HG03521 (cell line): ENCODE results near the gene HMX2.
A peak's percentile ranks its signal among the peaks of the same experiment; 100 is the strongest.

Experiments used
- ATAC-seq: cut with Tn5 transposase; IDR thresholded peaks from one replicate; pipeline ENCODE4 v1.9.1; 2021; ENCODE audit warnings: mild to moderate bottlenecking, moderate library complexity; ENCODE audit not compliant: unreplicated experiment

Gene HMX2, protein sequence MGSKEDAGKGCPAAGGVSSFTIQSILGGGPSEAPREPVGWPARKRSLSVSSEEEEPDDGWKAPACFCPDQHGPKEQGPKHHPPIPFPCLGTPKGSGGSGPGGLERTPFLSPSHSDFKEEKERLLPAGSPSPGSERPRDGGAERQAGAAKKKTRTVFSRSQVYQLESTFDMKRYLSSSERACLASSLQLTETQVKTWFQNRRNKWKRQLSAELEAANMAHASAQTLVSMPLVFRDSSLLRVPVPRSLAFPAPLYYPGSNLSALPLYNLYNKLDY

DNA sequence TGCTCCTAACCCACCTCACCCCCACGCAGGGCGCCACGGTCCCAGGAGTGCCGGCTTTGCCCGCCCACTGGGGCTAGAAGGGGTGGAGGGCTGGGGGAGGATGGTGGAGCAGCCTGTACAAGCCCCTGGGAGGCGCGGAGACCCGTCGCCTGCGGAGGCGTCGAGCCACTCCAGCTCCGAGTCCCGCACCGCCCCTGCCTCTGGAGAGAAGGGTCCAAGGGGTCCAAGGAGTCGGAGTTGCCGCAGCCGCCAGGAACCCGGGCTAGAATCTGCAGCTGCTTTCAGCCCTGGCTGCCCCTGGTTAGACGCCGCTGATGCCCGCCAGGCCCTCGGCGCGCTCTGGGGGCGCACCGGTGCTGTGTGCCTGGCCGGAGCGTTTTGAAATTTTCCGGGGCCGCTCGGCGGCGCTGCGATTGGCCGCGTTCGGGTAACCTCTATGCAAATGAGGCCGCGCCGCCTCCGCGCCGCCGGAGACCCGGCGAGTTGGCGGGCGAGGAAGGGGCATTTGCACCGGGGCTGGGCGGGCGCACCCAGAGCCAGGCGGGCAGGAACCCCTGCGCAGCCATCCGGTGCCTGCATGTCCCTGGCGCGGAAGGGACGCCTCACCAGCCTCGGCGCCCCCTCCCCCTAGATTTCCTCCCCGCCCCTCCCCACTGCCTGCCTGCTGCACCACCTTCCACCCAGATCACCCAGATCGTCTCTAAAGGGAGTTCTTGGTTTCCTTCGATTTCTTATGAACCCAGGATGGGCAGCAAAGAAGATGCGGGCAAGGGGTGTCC, at the start of gene HMX2:
HMX2 (plus strand) TSS at position 502 of the 779 bp plus-strand sequence; CDS start at position 745, 243 bp downstream.
- ATAC-seq = no peak

DNA sequence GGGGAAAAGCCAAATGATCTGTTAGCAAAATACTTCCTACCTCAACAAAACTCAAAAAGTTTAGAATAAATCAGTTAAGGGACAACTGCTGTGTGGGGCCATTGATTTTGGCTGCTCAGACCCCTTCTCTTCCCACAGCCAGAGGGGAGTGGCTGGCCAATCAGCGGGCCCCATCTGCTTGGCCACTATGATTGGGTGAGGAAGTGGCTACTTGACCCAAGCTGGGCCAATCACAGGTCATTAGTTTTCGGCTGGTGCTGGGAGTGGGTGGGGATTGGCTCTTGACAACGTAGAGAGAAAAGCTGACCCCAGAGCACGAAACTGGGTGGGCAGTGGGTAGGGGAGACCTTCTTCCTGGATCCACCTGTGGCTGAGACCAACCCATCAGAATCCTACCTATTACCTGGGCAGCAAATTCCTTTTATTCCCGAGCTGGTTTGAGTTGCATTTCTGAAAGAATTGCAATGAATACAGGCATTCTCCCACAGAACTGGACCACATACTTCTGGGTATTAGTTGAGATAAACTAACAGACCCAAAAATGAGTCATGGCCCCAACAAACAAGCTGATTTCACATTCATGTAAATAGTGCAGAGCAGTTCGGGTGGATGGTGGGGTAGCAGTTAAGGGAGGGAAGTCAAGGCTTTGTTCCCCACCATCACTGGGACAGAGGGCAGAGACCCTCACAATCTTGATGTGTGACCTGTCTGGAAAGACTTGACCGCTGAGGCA, 47.7 kb upstream of the HMX2 start:
- ATAC-seq = no peak

DNA sequence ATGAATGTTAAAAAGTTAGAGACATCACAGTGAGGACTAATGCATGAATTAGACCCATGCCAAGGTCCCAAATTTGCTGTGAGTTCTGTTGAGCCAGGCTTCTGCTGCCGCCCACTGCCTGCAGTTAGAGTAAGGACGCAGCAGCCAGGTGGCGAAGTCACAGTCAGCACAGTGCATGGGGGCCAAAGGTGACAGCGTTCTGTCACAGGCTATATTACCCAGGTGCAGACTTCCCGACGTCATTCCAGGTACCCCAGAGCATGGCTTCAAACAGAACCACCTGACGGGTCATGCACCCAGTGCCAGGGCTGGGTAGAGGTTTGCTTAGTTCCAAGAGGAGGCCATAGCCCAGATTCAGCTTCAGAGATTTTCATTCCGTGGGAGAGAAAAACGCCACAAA, 46.1 kb upstream of the HMX2 start:
- no peak for ATAC-seq

DNA sequence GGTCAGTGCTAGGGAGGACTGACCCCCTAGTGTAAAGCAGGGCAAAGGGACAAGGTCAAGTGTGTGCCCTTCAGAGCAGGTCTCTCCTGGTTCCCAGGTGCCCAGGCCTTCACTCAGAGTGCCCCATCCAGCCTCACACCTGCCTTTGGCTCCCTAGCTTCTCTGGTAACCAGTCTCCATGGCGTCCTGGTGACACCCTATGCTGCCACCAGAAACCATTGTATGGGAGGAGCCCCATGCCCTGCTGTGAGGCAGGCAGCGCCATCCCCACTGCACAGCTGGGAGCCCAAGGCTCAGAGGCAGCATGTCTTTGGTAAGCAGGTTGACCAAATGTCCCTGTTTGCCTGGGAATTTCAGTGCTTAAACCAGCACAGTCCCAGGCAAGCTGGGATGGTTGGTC, 45.3 kb upstream of the HMX2 start:
- no peak for ATAC-seq

DNA sequence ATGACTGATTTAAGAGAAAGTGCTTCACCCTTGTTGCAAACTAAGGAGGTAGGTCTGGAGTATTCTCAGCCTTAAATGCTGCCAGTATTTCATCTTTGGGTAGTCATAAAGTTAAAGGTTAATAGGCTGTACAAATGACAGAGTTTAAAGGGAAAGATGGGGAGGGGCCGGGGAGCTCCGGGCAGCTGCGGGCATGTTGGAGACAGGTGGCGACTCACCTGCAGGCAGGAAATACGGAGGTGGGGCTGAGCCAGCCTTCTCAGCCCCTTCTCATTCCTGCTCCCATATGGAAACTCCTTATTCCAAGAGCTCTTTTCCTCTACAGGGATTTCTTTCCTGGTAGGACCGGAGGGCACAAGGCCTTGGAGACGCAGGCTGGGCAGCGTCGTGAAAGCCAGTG, 44.0 kb upstream of the HMX2 start:
- no peak for ATAC-seq

DNA sequence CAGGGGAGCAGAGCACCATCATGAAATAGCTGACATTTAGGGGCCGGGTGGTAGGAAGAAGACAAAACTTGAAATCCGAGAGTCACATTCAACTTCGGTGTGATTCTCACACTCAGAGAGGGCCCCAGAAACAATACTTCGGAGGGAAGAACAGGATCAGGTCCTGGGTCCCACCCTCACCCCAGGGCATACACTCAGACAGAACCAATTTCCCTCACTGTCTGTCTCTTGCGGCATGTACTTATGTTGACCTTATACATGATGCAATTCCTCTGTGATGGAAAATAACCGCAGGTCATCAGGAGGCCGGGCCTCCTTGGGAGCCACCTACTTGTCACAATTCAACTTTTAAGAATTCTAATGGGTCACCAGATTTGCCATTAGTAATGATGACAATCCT, 38.5 kb upstream of the HMX2 start:
- ATAC-seq = no peak

DNA sequence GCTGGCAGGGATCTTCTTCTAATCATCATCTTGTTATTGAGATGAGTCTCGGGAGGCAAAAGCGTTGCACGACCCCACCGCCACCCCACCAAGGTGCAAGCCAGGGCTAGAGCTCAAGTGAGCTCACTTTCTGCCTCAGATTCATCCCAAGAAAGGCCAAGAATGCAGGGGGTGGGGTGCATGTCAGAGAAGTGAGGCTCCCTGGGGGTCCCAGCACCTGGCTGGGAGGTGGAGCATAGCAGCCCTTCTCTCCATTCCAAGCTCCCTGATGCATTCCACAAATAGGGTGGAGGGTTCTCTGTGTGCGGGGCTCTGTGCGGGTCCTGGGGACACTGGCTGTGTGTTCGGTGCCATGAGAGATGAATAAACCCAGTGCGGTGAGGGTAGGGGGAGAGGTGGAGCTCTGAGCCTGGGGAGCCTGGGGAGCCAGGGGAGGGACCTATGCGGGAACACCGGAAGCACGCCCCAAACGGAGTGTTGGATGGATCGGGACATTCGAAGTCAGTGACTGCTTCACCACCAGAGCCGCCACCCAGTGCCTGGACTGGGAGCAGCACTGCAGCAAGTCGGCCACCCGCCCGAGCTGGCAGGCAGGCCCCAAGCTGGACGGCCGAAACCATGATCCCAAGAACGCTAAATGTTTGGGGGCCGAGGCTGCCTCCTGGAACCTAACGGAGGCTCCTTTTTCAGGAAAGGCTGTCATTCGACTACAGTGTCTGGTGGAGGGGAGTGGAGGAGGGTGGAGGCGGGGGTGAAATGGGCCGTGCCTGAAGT, 30.1 kb upstream of the HMX2 start:
- ATAC-seq = no peak

DNA sequence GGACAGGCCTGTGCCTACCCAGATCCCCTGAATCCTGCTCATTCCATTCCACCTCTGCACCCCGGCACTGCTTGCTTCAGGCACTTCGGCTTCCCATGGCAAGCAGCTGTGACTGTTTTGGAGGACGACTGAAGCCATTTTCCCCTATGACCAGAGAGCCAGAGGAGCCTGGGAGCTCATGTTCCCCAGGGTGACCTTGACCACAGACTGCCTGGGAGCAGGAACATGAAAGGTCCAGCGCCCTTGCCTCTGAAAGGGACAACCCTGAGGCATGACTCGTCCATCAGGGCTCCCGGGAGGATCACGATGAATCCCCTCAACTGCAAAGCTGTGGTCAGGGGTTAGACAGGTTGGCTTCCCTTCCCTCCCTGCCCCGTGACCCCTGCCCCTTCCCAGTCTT, 28.9 kb upstream of the HMX2 start:
- ATAC-seq = no peak

DNA sequence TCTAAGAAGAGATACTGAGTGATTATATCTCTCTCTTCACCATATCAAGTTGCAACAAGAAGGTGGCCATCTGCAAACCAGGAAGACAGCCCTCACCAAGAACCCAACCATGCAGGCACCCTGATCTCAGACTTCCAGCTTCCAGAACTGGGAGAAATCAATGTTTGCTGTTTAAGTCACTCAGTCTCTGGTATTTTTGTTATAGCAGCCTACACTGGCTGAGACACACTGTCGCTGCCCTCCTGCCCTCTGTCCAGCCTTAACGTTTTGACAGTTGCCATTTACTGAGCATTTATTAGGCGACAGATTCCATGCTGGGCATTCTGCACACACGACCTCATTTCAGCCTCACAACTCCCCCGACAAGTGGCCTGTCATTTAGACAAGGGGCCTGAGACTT, 21.7 kb upstream of the HMX2 start:
- ATAC-seq = no peak

DNA sequence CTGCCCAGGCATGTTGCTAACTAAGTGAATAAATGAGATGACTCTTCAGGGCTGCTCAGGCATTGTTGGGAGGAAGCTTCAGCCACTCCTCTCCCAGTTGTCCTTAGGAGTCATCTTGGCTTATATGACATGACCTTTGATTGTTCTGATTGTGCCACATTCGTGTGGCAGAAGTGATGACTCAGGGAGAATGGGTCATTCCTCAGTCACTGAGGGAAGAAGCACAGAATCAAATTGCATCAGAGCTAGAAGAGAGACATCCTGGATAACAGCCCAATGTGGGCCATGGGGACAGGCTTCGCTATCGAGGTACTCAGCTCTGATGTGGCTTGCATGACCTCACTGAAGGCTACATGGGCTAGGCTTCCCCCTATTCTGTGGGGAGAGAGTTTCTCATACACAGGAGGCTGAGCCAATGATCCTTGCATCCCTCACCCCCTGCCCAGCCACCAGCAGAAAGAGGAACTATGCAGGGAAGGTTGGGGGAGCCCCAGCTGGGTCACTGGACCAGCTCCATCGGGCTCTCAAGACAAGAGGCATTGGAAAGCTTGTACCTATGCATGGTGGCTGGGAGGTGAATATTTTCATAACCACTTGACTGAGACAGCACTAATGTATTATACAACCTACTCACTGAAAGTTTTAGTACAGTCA, 18.2 kb upstream of the HMX2 start:
- no peak for ATAC-seq

DNA sequence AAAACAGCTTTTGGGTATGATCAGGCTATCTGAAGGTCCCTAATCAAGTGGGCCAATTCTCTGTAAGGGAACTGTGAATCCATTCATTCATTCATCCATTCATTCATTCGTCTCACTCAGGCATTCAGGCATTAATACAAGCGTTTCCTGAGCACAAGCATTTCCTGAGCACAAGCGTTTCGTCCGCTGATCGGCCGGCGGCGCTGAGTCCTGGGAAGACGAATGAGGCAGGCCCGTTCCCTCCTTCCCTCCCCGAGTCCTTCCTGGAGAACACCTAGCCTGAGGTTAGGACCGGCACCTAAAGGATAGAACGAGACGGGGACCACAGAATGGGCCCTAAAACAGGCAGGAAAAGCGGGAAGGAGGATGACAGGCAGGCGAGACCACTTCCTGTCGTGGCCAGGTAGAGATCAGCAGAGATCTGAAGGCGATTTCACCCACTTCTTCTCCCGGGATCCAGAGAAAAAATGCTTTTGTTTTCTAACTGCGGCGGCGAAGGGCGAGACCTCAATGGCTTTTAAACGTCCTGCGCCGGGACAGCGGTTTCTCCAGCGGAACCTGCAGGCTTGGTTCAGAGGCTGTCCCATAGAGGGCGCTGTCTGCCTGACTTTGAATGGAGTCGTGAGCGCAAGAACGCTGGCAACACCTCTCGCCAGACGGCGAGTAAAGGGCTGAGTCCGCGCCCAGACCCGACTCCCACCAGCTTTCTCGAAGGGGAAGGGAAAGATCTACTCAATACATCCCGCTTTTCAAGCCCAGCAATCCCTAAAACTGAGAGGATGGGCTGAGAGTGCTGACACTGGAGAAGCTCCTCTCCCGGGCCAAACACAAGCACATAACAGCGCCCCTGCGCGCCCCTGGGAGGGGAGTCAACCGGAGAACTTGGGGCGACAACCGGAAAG, 15.1 kb upstream of the HMX2 start:
- peak; percentile 52 for ATAC-seq

DNA sequence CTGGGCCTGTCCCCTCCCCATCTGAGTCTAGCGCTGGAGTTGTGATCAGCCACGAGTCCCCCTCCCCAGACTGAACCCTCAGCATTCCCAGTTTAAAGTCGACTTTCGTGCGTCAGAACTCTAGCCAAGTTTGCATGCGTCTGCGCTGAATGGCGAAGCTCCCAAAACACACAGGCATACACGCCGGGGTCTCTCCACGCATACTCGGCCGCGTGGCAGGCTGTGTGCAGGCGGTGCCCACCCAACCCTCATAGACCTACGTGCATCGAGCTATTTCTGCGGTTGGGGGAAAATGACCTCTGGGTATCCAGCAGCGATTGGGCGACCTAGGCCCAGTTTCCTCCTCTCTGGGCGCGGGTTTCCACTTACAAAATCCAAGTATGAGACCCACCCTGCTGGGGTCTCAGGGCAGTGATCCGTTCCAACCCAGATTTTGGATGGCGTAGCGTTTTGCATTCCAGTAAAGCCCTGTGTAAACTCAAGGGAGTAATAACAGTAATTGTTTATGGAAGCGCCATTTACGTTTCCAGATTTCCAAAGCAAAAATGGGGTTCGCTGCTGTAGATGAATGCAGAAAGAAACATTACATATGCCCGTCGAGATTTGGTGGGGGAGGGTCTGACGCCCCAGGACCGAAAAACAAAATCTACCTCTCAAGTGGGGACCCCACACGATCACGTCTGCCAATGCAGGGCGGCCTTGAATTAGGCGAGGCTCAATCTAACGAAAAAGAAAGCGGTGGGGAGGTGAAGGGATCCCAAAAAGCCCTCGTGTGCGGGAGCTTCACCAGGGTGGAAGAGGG, 14.2 kb upstream of the HMX2 start:
- no peak for ATAC-seq

DNA sequence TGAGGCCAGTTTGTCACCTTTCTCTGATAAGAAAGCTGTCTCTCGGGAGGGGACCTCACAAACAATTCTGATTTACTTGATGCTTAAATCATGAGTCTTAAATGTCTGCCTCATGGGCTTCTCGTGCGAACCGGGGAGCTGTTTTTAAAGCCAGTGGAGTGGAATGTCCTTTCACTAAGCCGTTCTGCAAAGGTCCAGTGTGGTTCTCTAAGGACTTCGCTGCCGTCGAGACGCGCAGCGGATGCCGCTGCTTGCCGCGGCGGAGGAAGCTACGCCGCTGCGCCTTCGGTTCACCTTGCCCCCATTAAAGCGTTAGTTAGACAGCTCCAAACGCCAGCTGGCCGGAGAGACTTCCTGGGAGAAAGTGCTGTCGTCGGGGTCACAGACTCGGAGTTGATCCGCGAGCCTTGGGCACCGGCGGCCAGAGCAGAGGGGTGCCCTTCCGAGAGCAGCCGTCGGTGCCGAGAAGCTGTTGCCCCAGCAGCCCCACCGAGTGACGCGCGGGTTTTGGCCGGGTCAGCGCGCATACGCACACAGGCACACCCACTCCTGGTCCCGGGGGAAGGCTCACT, 13.5 kb upstream of the HMX2 start:
- ATAC-seq = no peak

DNA sequence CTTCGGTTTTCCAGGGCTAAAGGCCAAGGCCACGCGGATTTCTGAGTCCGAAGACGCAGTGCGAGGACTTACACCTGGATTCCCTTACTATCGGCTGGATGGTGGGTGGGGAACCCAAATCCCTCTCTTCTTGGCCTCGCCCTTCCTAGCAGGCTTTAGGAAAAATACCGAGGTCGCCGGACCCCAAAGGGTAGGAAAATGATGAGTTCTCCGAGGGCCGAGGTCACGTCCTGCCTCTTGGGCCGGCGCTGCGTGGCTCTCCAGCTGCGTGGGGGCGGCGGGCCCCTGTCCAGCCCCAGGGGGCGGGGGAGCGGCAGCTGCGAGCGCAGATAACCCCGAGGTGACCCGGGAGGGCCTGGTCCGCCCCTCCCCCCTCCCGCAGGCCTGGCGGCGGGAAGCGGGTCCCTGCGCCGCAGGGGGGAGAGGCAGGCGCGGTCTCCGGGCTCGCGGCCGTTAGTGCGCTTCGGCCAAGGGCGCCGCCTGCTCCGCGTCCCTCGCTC, 13.0 kb upstream of the HMX2 start:
- no peak for ATAC-seq

DNA sequence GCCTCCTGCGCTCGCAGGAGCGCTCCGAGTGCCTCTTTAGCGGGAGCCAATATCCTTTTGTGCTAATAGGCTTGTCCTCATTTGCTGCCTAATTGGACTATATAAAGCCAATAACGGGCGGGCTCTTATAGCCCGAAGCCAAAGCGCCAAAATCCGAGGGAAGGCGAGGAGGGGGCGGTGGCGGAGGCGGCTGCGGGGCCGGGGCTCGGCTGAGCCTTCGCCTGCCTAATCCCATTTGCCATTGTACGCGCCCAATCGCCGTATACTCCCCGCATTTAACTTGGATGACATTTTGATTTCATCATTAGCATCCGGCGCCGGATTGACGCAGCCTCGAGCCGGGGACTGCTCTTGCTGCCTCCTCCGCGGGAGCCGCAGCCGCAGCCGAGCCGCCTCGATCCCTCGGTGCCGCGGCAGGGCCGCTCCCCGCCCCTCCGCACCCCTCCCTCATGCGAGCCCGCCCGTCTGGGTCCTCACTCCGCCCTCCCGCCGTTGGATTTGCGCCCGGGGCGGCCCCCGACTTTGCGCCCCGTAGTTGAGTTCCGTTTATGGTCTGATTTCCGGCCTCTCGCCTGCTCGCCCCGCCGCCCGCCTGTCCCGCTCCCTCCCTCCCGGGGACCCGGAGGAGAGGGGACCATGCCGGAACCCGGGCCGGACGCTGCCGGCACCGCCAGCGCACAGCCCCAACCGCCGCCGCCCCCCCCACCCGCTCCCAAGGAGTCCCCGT, 12.4 kb upstream of the HMX2 start, which contains the start of gene HMX3:
HMX3 (plus strand) TSS at position 556 of the 727 bp plus-strand sequence; CDS start at position 637, 81 bp downstream.
- no peak for ATAC-seq

DNA sequence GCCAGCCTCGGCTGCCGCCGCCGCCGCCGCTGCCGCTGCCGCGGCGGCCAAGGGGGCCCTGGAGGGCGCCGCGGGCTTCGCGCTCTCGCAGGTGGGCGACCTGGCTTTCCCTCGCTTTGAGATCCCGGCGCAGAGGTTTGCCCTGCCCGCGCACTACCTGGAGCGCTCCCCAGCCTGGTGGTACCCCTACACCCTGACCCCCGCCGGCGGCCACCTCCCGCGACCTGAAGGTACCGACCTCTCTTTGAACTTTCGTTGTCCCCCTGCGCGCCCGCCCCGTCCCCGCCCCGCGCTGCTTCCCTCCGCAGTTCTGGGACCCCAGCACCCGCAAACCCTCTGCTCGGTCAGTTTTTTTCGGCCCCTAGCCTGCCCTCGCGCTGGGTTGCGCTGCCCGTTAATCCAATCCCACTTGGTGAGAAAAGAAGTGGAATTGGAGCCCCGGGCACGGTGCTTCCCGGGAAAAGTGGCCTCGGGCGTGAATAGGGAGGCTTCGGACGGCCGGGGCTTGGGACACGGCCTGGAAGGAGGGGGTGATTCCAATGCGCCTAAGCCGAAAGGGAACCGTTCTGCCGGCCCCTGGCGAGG, 11.6 kb upstream of the HMX2 start:
- ATAC-seq = no peak
